Stimulated activated CD4-positive, alpha-beta T cell treated with anti-CD3 and anti-CD28 coated beads, Interleukin-1b, Interleukin-23, amount 100 ng/mL, for 1 hour (primary cell): Measurements from ENCODE around the gene LAT.

Source experiments
- DNase-seq, 2 donors: peaks; one replicate each; pipeline ENCODE4 v3.0.0-alpha.2; 2020; ENCODE audit warnings: low read depth in 2 of 2

The LAT gene

GRCh38 chr16:29007730-29008593, 23.1 kb downstream of the LAT start:
- peak in 1 of 2 donors; percentile 46 for DNase-seq

GRCh38 chr16:29009050-29009837, 24.4 kb downstream of the LAT start:
- no peak for DNase-seq

GRCh38 chr16:29009838-29010166, 24.9 kb downstream of the LAT start:
- DNase-seq: no peak

GRCh38 chr16:29011112-29011511, 26.3 kb downstream of the LAT start:
- no peak for DNase-seq

GRCh38 chr16:29011851-29012250, 27.0 kb downstream of the LAT start:
- no peak for DNase-seq

- DNase-seq: no peak
These were observed 28.2 kb downstream of the LAT start for GRCh38 chr16:29012913-29013553.

GRCh38 chr16:29014561-29015069, 29.8 kb downstream of the LAT start:
- DNase-seq: no peak

GRCh38 chr16:29022196-29022595, 37.3 kb downstream of the LAT start:
- no peak for DNase-seq

GRCh38 chr16:29023279-29024277, 38.7 kb downstream of the LAT start:
- no peak for DNase-seq

GRCh38 chr16:29024278-29024677, 39.4 kb downstream of the LAT start:
- DNase-seq: no peak

GRCh38 chr16:29025218-29025617, 40.4 kb downstream of the LAT start:
- no peak for DNase-seq

- DNase-seq: no peak
These were observed 40.9 kb downstream of the LAT start for GRCh38 chr16:29025735-29026134.

- no peak for DNase-seq
These were observed 43.8 kb downstream of the LAT start for GRCh38 chr16:29028457-29029167.

GRCh38 chr16:29029168-29029994, 44.5 kb downstream of the LAT start:
- DNase-seq: peak; percentile 39 to 82

GRCh38 chr16:29030086-29030840, 45.4 kb downstream of the LAT start:
- no peak for DNase-seq
